A549 treated with DMSO at 1 μM for 4 hours (cell line): Measurements from ENCODE around the gene SMIM17. TPM values are rescaled to one million over a fixed set of nuclear protein-coding genes. Genes with fewer than 3 reads are reported as not detected.

Source experiments
- total RNA-seq: library from RNA; stranded (reverse); fragments of 200-300 nt; extraction: Qiagen RNA extraction; gene quantifications from 5 replicates; pipeline ENCODE4 v1.2.3, GENCODE V29; 2022; ENCODE audit warnings: low read depth

Gene SMIM17
- 0.12 to 0.15 TPM in 2 of 5 replicates, not detected in the others for total RNA-seq

GRCh38 chr19:56642711-56643459 is at the start of gene SMIM17:
TSS of gene SMIM17 (plus strand) at chr19:56643159. CDS start at chr19:56645668, 2,509 bp downstream.

GRCh38 chr19:56594783-56595547 is 48.0 kb upstream of the SMIM17 start, which contains the start of gene ZNF71:
TSS of gene ZNF71 (plus strand) at chr19:56595302. CDS start at chr19:56601559, 6,257 bp downstream.

DNA sequence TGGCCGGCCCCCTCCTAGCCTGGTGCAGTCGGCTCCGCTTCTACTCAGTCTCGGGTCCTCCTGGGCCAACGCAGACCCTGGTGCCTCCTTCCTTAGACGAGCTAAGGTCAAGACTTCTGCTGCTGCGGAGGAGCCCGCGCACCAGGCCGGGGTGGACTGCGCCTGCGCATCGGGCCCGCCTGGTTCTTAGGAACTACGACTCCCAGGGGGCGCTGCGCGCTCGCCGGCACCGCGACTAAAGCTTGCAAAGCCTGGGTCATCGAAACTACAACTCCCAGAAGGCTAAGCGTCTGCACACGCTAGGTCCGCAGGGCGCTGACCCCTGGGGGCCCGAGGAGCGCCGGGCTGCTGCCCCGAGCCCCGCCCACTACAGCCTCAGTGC is 28.6 kb downstream of the SMIM17 start, which contains the start of gene ZNF835:
Gene ZNF835 (minus strand): TSS at position 145 of the 382 bp plus-strand sequence. CDS start 6,559 bp downstream, outside the sequence.

Other genes with a start within 250 kb of the SMIM17 start
- 0.37 to 1.7 TPM (median 1.3 TPM) in 5 replicates for gene ZNF582, start 249.6 kb upstream of the SMIM17 start, total RNA-seq
- 1.9 to 2.9 TPM (median 2.3 TPM) in 5 replicates for gene ZNF583, start 238.8 kb upstream of the SMIM17 start, total RNA-seq
- gene ZNF667, start 165.8 kb upstream of the SMIM17 start, total RNA-seq = not detected in 5 replicates
- 0.03 to 0.08 TPM (median 0.05 TPM) in 4 of 5 replicates, not detected in the other for gene ZNF471, start 135.3 kb upstream of the SMIM17 start, total RNA-seq
- 2.8 to 5.0 TPM (median 4.0 TPM) in 5 replicates for gene ZFP28, start 104.2 kb upstream of the SMIM17 start, total RNA-seq
- gene ZNF470, start 75.7 kb upstream of the SMIM17 start, total RNA-seq = 1.1 to 1.9 TPM (median 1.7 TPM) in 5 replicates
- gene ZNF71, start 47.9 kb upstream of the SMIM17 start, total RNA-seq = 9.3 to 12.0 TPM (median 10.0 TPM) in 5 replicates
- not detected in 5 replicates for gene ZNF835, start 28.6 kb downstream of the SMIM17 start, total RNA-seq
- not detected in 5 replicates for gene PEG3, start 197.6 kb downstream of the SMIM17 start, total RNA-seq
- gene ZIM2, start 197.6 kb downstream of the SMIM17 start, total RNA-seq = not detected in 5 replicates